Measurements from ENCODE around the gene MOGAT3. TPM values are rescaled to one million over a fixed set of nuclear protein-coding genes. Genes with fewer than 3 reads are reported as not detected.

MOGAT3 gene
- total RNA-seq, 1 experiment from 2014 or later = 0.15 TPM

GRCh38 chr7:101201695-101202602 is 1.1 kb upstream of the MOGAT3 start:
- H4K91ac ChIP-seq (ENCODE audit: insufficient read length, low read depth, low read length) = no peak overlapping the region
- H4K5ac ChIP-seq (ENCODE audit: insufficient read length, low read depth, low read length) = no peak overlapping the region
- no peaks in the 10 kb centered on the region for H4K20me1 ChIP-seq (ENCODE audit: control insufficient read depth, insufficient read depth, insufficient read length)
- H3K14ac ChIP-seq (ENCODE audit: insufficient read depth, low read length) = peak overlapping the region; percentile 5
- H3K56ac ChIP-seq (ENCODE audit: insufficient read length, low read depth, low read length) = no peak overlapping the region
- Mint-ChIP-seq H3K4me3 (peak overlapping the region; percentile 52 to 67), H3K9me3 (no peaks in the 10 kb centered on the region), H3K36me3 (ENCODE audit: insufficient read depth in 1 of 3, low read depth in 3 of 3) (peaks cover 0 to 15% (median 7%) of the 10 kb centered on the region in 3 experiments; a peak in 4 of 7 replicates), H3K27ac (no peak overlapping the region), H3K27me3 (ENCODE audit: low read depth) (peaks cover 12% of the 10 kb centered on the region), H3K4me1 (peaks cover 14 to 19% of the 10 kb centered on the region in 2 experiments)
- no peak overlapping the region for H3K27ac ChIP-seq (ENCODE audit: insufficient read length, low read depth, low read length)
- no peaks in the 10 kb centered on the region; the same call in 1 of the 2 replicates for H3K4me1 ChIP-seq (ENCODE audit: insufficient read depth, low read length)
- H2BK120ac ChIP-seq (ENCODE audit: low read depth, low read length, poor library complexity, severe bottlenecking) = no peak overlapping the region
- no peak overlapping the region for H2BK15ac ChIP-seq (ENCODE audit: low read depth, low read length)
- H3K9me3 ChIP-seq (ENCODE audit: control insufficient read depth, low read depth, low read length) = no peaks in the 10 kb centered on the region
- no peak overlapping the region for H2BK12ac ChIP-seq (ENCODE audit: insufficient read length, low read depth, low read length)
- no peaks in the 10 kb centered on the region for H3K27me3 ChIP-seq (ENCODE audit: insufficient read depth, low read length)
- WGBS (ENCODE audit: extremely low coverage, insufficient read length, low lambda C conversion rate) = no CpG with 5 or more reads among the region's 75 CpGs
- no peak overlapping the region for H2AK5ac ChIP-seq (ENCODE audit: insufficient read length, low read length)
- H3K4me2 ChIP-seq (ENCODE audit: insufficient read depth, insufficient read length, low read length) = peak overlapping the region; percentile 23
- TF ChIP-seq, protein P1, sequence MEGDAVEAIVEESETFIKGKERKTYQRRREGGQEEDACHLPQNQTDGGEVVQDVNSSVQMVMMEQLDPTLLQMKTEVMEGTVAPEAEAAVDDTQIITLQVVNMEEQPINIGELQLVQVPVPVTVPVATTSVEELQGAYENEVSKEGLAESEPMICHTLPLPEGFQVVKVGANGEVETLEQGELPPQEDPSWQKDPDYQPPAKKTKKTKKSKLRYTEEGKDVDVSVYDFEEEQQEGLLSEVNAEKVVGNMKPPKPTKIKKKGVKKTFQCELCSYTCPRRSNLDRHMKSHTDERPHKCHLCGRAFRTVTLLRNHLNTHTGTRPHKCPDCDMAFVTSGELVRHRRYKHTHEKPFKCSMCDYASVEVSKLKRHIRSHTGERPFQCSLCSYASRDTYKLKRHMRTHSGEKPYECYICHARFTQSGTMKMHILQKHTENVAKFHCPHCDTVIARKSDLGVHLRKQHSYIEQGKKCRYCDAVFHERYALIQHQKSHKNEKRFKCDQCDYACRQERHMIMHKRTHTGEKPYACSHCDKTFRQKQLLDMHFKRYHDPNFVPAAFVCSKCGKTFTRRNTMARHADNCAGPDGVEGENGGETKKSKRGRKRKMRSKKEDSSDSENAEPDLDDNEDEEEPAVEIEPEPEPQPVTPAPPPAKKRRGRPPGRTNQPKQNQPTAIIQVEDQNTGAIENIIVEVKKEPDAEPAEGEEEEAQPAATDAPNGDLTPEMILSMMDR (conservative IDR thresholded peaks at IDR 0.05) = no peak
- peak; percentile 57 for DNase-seq
- peaks cover 3% of the 10 kb centered on the region for H3K23me2 ChIP-seq (ENCODE audit: insufficient read length, low read depth, low read length, poor library complexity, severe bottlenecking)
- no peak overlapping the region for H2AFZ ChIP-seq (ENCODE audit: low read length)
- H3K23ac ChIP-seq (ENCODE audit: insufficient read length, low read depth, low read length) = no peak overlapping the region
- H3K79me2 ChIP-seq (ENCODE audit: insufficient read depth, low read length) = no peaks in the 10 kb centered on the region
- no peak overlapping the region for H4K8ac ChIP-seq (replicated peaks; ENCODE audit: insufficient read length, low read depth, low read length)
- H3K79me1 ChIP-seq (ENCODE audit: insufficient read depth, low read depth, low read length, poor library complexity, severe bottlenecking) = no peaks in the 10 kb centered on the region
- H2BK20ac ChIP-seq (ENCODE audit: low read depth, low read length, poor library complexity, severe bottlenecking) = no peak overlapping the region
- H3K9ac ChIP-seq (ENCODE audit: extremely low read depth, insufficient read length, low read length) = no peak overlapping the region
- H3K18ac ChIP-seq (ENCODE audit: insufficient read length, low read depth, low read length) = peak overlapping the region; percentile 5
- no peak overlapping the region for H3T11ph ChIP-seq (ENCODE audit: low read length)
- no peak overlapping the region for H2BK5ac ChIP-seq (ENCODE audit: insufficient read length, low read length)
- H3K4ac ChIP-seq (ENCODE audit: low read depth, low read length) = no peak overlapping the region
